Measurements from ENCODE around the gene MTCL3.

- no peak for TF ChIP-seq POLR2AphosphoS5 (IDR thresholded peaks at IDR 0.05)
- TF ChIP-seq MXI1 (conservative IDR thresholded peaks at IDR 0.05; ENCODE audit: poor library complexity, severe bottlenecking), result no peak
- no peak for TF ChIP-seq CTCF (IDR thresholded peaks at IDR 0.05; ENCODE audit: poor library complexity, severe bottlenecking)
- no peak for TF ChIP-seq EZH2 (IDR thresholded peaks at IDR 0.05; ENCODE audit: borderline replicate concordance, insufficient read depth, low read length, poor library complexity, severe bottlenecking)
These were observed 56.1 kb downstream of the MTCL3 start for GRCh38 chr6:127463056-127463455.
